Stimulated activated CD4-positive, alpha-beta T cell treated with anti-CD3 and anti-CD28 coated beads, Interleukin-12 subunit alpha, Interleukin-12 subunit beta, amount 100 ng/mL, for 4 hours (primary cell): ENCODE measurements around the gene SCFD2.
"Not testable (repeated sequence)": the region's sequence is repeated elsewhere in the genome, so short reads cannot be mapped to it uniquely, and the experiment has no call there.

ENCODE experiments used
- DNase-seq: peaks from one replicate; pipeline ENCODE4 v3.0.0-alpha.2; 2020

Gene SCFD2

GRCh38 chr4:52838729-52839586 is 526.9 kb downstream of the SCFD2 start:
- no peak for DNase-seq

DNA sequence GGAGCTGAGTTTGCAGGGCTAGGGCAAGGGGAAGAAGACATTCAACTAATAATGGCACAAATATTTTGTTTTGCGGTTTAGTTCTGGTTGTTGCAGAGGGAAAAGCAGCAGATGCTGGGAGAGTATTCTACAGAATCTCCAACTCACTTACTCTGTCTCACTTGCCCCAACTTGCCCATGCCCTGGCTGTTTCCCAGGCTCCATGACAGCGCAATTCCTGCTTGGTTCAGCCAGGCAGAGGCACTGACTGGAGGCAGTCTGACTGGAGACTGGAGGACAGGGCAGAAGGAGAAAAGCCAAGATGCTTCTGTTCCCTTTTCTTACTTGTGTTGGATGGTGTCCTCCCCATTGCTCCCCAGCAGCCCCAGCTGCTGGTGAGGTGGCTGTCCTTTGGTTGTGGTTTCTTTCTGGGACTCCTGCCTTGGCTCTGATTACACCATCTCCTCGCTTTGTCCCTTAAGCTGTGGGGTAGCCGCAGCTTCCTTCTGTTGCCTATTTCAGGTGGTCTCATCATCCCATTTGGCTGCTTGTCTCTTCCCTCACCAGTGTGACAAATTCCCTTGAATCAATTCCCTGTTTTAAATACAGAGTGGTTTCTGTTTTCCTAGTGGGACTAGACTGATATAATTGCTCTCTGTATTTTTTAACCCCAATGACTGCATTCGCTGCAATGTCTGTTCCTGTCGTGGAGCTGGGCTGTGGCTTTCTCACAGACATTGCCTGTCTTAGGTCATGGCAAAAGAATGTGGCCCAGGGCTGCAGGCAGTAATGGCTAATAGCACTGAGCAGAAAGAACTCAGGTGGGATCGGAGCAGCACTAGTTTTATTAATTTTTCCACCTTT is 527.9 kb downstream of the SCFD2 start:
- no peak for DNase-seq

GRCh38 chr4:52836678-52837077 is 529.2 kb downstream of the SCFD2 start:
- no peak for DNase-seq

DNA sequence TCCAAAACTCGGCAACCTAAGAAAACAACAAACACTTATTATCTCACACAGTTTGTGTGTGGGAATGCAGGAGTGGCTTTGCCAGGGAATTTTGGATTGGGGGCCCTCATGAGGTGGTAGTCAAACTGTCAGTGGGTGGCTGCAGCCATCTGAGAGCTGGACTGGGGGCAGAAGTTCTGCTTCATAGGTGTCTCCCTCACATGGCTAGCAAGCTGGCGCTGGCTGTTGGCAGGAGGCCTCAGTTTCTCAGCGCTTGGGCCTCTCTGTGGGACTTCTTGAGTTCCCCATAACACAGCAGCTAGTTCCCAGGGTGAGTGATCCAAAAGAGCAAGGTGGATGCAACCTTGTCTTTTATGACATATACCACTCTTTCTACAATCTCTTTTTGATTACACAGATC is 529.7 kb downstream of the SCFD2 start:
- DNase-seq: no peak

GRCh38 chr4:52834641-52835456 is 531.0 kb downstream of the SCFD2 start:
- not testable (repeated sequence) for DNase-seq

DNA sequence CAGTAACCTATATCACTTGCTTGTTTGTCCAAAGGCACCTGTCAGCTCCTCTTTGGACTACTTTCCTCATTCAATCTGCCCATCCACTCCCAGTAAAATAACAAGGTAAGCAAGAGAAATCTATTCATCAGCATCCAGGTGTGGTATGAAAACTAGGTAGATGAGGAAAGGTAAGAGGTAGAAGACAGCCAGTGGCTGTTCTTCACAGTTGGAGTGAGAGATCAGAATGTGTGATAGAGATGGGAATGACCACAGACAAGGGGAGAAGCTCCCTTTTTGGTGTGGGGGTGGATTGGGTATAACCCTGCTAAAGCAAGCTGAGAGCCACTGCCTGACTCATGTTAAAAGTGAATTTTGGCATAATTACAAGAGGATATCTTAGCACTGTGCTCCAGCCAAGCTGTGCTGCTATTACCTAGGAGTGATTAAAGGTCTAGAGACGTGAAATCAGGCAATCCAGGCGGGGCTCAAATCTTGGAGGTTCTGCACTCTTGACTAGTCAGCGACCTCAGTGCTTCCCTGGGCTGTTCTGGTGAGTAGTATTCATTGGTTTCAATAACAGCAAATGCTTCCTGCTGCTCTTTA is 531.8 kb downstream of the SCFD2 start:
- no peak for DNase-seq

DNA sequence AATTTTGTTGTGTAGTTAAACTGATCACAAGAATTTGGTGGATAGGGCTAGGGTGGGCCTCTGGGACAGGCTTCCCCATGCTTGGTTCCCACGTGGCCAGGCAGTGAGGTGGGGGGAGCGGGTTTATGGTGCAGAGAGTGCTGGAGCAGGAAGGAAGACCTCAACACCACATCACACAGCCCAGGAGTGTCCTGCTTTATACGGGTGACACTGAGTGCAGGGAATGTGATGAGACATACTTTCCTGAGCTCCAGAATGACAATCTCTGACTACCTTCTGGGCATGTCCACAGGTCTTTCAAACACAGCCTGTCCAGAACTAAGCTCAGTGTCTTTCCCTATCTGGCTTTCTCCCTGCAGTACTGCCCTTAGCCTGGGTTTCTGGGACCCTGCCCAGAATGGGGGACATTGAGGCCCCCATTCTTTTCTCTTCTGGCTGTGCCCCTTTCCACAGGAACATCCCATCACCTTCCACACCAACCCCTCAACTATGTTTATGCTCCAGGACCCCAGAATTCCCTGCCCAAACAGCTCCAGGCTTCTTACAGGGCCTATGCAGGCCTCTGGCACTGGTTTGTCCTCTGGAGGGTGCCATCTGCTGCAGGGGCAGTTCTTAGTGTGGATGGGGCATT is 540.3 kb downstream of the SCFD2 start:
- DNase-seq: no peak

DNA sequence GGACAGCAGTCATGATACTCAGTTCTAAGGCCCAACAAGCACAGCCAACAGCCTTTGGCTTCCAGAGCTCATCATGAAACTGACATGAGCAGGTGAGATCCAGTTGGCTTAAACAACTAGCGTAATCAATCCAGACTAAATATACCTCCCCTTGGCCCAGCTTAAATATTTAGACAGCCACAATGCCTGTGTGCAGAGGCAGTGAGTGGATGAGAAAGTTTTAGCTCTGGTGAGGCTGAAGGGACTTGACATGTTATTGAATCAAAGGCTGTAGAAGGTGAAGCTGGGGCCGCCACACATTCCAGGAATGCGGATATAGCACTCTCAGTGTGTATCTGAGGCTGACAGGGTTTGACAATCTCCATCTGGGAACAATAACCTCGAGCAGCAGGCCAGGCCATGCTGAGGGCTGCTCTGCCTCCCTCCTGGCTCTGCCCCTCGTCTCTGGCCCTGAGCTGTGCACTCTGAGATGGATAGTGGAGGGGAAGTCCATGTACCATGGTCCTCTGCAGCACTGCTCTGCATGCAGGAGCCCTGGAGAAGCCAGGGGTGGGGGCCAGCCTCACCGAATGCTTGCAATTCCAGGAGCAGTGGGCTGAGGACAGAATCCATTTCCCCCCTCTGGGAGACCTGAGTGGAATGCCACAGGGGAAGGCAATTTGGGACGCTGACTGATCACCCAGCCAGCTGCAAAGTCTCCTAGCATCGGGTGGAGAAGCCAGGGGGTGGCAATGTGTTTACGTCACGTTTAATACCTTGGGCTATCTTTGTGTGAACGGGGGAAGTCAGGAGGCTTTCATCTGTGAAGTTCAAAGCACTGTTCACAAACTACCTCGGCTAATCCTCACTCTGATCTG is 541.0 kb downstream of the SCFD2 start:
- DNase-seq: no peak

DNA sequence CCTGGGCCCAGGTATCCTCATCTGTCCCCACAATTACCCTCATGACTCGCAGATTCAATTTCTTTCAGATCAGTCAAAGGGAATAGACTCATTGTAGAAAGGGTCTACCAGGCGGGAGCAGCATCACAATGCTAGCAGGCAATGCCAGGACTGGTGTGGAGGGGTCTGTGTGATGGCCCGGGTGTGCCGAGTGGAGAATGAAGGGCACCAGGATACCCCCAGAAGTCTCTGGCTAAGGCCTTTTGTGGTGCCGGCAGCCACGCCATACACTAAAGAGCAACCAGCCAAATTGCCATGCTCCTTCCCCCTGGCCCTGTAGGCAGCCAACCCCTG is 541.6 kb downstream of the SCFD2 start:
- no peak for DNase-seq

DNA sequence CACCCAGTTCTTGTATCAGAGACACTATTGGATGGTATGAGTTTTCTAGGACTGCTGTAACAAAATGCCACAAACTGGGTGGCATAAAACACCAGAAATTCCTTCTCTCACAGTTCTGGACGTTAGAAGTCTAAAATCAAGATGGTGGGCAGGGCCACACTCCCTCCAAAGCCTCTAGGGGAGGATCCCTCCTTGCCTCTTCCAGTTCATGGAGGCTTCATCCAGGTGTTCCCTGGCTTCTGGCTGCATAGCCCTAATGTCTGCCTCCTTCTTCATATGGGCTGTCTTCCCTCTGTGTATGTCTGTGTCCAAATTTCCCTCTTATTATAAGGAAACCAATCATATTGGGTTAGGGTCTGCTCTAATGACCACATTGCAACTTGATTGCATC is 542.2 kb downstream of the SCFD2 start:
- no peak for DNase-seq
